LNCaP clone FGC (cell line): ENCODE measurements around the gene ARHGEF4.

Experiments
- DNase-seq: peaks from one replicate; pipeline ENCODE4 v3.0.0-alpha.2; 2011; ENCODE audit warnings: low read depth
- H3K4me3 ChIP-seq: 2 replicates; pipeline ENCODE4 v1.5.1; 2011; ENCODE audit warnings: mild to moderate bottlenecking, low read depth, low read length, control low read depth
- CTCF ChIP-seq: IDR thresholded peaks from 2 replicates; pipeline ENCODE4 v1.5.1; 2012; ENCODE audit warnings: mild to moderate bottlenecking; ENCODE audit not compliant: control insufficient read depth, insufficient read depth; ENCODE audit errors: extremely low read depth

ARHGEF4 gene

GRCh38 chr2:130834091-130834930 lies 2.4 kb upstream of the ARHGEF4 start:
- no peak for TF ChIP-seq CTCF

GRCh38 chr2:130834931-130835765 lies 1.6 kb upstream of the ARHGEF4 start:
- DNase-seq: no peak
- no peak for TF ChIP-seq CTCF
- no peak overlapping the region for H3K4me3 ChIP-seq

More at GRCh38 chr2:130834091-130834930, 2.4 kb upstream of the ARHGEF4 start:
- H3K4me3 ChIP-seq: no peak overlapping the region
- DNase-seq: no peak

GRCh38 chr2:130835766-130836015 lies 1.0 kb upstream of the ARHGEF4 start:
- no peak for TF ChIP-seq CTCF
- H3K4me3 ChIP-seq: no peak overlapping the region
- no peak for DNase-seq

GRCh38 chr2:130837175-130837810 lies 579 bp downstream of the ARHGEF4 start:
- peak overlapping the region; percentile 63 for H3K4me3 ChIP-seq
- DNase-seq: no peak
- TF ChIP-seq CTCF: no peak

- no peak for DNase-seq
- no peak overlapping the region; the same call in 1 of the 2 replicates for H3K4me3 ChIP-seq
- no peak for TF ChIP-seq CTCF
Observed at GRCh38 chr2:130837811-130838565, 1.3 kb downstream of the ARHGEF4 start.

- no peak for DNase-seq
- H3K4me3 ChIP-seq: no peak overlapping the region
- no peak for TF ChIP-seq CTCF
Observed at GRCh38 chr2:130839011-130839780, 2.5 kb downstream of the ARHGEF4 start.
